Measurements from ENCODE around the gene FBXW11. TPM values are rescaled to one million over a fixed set of nuclear protein-coding genes. Genes with fewer than 3 reads are reported as not detected.
A peak's percentile ranks its signal among the peaks of the same experiment; 100 is the strongest.

FBXW11 gene
- total RNA-seq, 1 donor from 2014 or later = 52.7 TPM

- Mint-ChIP-seq H3K27me3 (no peaks in the 10 kb centered on the region), H3K4me1 (peaks cover 49% of the 10 kb centered on the region), H3K4me3 (no peak overlapping the region), H3K27ac (no peak overlapping the region), H3K9me3 (no peaks in the 10 kb centered on the region), H3K36me3 (ENCODE audit: low read depth) (peaks cover 14% of the 10 kb centered on the region)
- ATAC-seq (ENCODE audit: low read depth) (no peak), DNase-seq (no peak)
- POLR2A ChIA-PET = no interaction called here
- no peak for TF ChIP-seq CTCF (IDR thresholded peaks at IDR 0.05)
- CTCF ChIA-PET = no interaction called here
- intact Hi-C loops (cut with micrococcal nuclease) = loop anchor here (2.0 kb wide), 1 partner anchor 13 kb away; no protein-coding TSS in a partner anchor
These were observed 66.5 kb downstream of the FBXW11 start for GRCh38 chr5:171939951-171940350.

- Mint-ChIP-seq H3K36me3 (ENCODE audit: low read depth) (peaks cover 18% of the 10 kb centered on the region), H3K4me1 (peaks cover 42% of the 10 kb centered on the region), H3K27me3 (no peaks in the 10 kb centered on the region), H3K4me3 (no peak overlapping the region), H3K27ac (peak overlapping the region; percentile 24), H3K9me3 (peaks cover 3% of the 10 kb centered on the region)
- TF ChIP-seq CTCF (IDR thresholded peaks at IDR 0.05) = no peak
- ATAC-seq (ENCODE audit: low read depth) (no peak), DNase-seq (no peak)
- intact Hi-C loops (cut with micrococcal nuclease) = no loop called here
- ChIA-PET CTCF (interaction anchor here (0.9 kb wide), 1 partner anchor 9 kb away, joined by 4 read pairs; no protein-coding TSS in a partner anchor), POLR2A (no interaction called here)
These were observed 68.1 kb downstream of the FBXW11 start for GRCh38 chr5:171938358-171938757.

DNA sequence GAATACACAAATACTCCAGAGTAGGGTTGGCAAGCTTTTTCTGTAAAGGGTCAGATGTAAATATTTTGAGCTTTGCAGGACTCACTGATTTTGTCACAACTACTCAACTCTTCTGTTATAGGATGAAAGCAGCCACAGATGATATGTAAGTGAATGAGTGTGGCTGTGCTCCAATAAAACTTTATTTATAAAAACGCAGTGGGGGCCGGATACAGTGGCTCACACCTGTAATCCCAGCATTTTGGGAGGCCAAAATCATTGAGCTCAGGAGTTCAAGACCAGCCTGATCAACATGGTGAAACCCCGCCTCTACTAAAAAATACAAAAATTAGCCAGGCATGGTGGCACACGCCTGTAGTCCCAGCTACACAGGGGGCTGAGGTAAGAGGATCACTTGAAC, 69.1 kb downstream of the FBXW11 start:
- Mint-ChIP-seq H3K36me3 (ENCODE audit: low read depth) (peaks cover 18% of the 10 kb centered on the region), H3K4me1 (peaks cover 37% of the 10 kb centered on the region), H3K27me3 (no peaks in the 10 kb centered on the region), H3K4me3 (no peak overlapping the region), H3K27ac (no peak overlapping the region), H3K9me3 (peaks cover 3% of the 10 kb centered on the region)
- CTCF ChIA-PET = interaction anchor here (0.6 to 2.0 kb wide), 3 partner anchors 8 to 31 kb away, joined by 4 to 8 read pairs (median 5); no protein-coding TSS in a partner anchor
- POLR2A ChIA-PET = no interaction called here
- ATAC-seq (ENCODE audit: low read depth) (no peak), DNase-seq (no peak)
- no peak for TF ChIP-seq CTCF (IDR thresholded peaks at IDR 0.05)
- intact Hi-C loops (cut with micrococcal nuclease) = no loop called here

GRCh38 chr5:171934586-171934985, 71.9 kb downstream of the FBXW11 start:
- ATAC-seq (ENCODE audit: low read depth) = no peak
- CTCF ChIA-PET = interaction anchor here (1.0 kb wide), 1 partner anchor 23 kb away, joined by 3 read pairs; no protein-coding TSS in a partner anchor
- POLR2A ChIA-PET = no interaction called here
- Mint-ChIP-seq H3K4me3 (no peak overlapping the region), H3K27me3 (no peaks in the 10 kb centered on the region), H3K4me1 (peaks cover 46% of the 10 kb centered on the region), H3K27ac (no peak overlapping the region), H3K9me3 (peaks cover 3% of the 10 kb centered on the region), H3K36me3 (ENCODE audit: low read depth) (peaks cover 25% of the 10 kb centered on the region)
- TF ChIP-seq CTCF (IDR thresholded peaks at IDR 0.05) = no peak
- intact Hi-C loops (cut with micrococcal nuclease) = no loop called here
- DNase-seq = no peak

- Mint-ChIP-seq H3K4me1 (peaks cover 52% of the 10 kb centered on the region), H3K4me3 (no peak overlapping the region), H3K9me3 (peaks cover 3% of the 10 kb centered on the region), H3K27me3 (no peaks in the 10 kb centered on the region), H3K27ac (no peak overlapping the region), H3K36me3 (ENCODE audit: low read depth) (peaks cover 20% of the 10 kb centered on the region)
- ATAC-seq (ENCODE audit: low read depth) = no peak
- no peak for TF ChIP-seq CTCF (IDR thresholded peaks at IDR 0.05)
- DNase-seq = no peak
- intact Hi-C loops (cut with micrococcal nuclease) = no loop called here
- ChIA-PET POLR2A (interaction anchor here (0.9 kb wide), 1 partner anchor 78 kb away, joined by 3 read pairs; no protein-coding TSS in a partner anchor), CTCF (interaction anchor here (0.8 kb wide), 1 partner anchor 19 kb away, joined by 3 read pairs; no protein-coding TSS in a partner anchor)
These were observed 75.3 kb downstream of the FBXW11 start for GRCh38 chr5:171931163-171931562.
